Right atrium auricular region (tissue), 2 donors: ENCODE measurements around the gene RRP8. TPM values are rescaled to one million over a fixed set of nuclear protein-coding genes. Genes with fewer than 3 reads are reported as not detected.

Experiments
- DNase-seq: peaks from one replicate; pipeline ENCODE4 v3.0.0-alpha.2; 2019; ENCODE audit warnings: low spot score
- H3K27ac ChIP-seq, 2 donors: fragments of 200-600 bp; sonication (generic); 1 replicate in 1 of 2; 2 replicates in 1 of 2; pipeline ENCODE4 v1.5.1; 2016 to 2019
- H3K27me3 ChIP-seq, 2 donors: fragments of 200-600 bp; sonication (generic); one replicate each; pipeline versions ENCODE4 v1.5.1 to v1.6.0; 2017 to 2019
- H3K36me3 ChIP-seq: fragments of 200-600 bp; sonication (generic); one replicate; pipeline ENCODE4 v1.5.1; 2016
- H3K4me1 ChIP-seq, 2 donors: fragments of 200-600 bp; sonication (generic); one replicate each; pipeline versions ENCODE4 v1.5.1 to v1.6.0; 2017 to 2019
- H3K4me3 ChIP-seq, 2 donors: fragments of 200-600 bp; sonication (generic); 1 replicate in 1 of 2; 2 replicates in 1 of 2; pipeline ENCODE4 v1.5.1; 2017 to 2019; ENCODE audit warnings: mild to moderate bottlenecking in 1 of 2, moderate library complexity in 1 of 2
- H3K9me3 ChIP-seq, 2 donors: fragments of 200-600 bp; sonication (generic); one replicate each; pipeline ENCODE4 v1.5.1; 2019
- CTCF ChIP-seq, 2 donors: fragments of 200-600 bp; sonication (generic); IDR thresholded peaks; one replicate each; pipeline ENCODE4 v1.5.1; 2019; ENCODE audit warnings: antibody characterized with exemption in 2 of 2
- total RNA-seq, 2 donors: library from RNA; depleted of rRNA; stranded (reverse); fragments of >200 nt; gene quantifications; one replicate each; pipeline ENCODE4 v1.1.0, GENCODE V29; 2016

The RRP8 gene
- total RNA-seq, 2 donors from 2014 or later: 9.7 to 12.2 TPM

- peak overlapping the region; percentile 95 to 96 for H3K27ac ChIP-seq
- no peaks in the 10 kb centered on the region for H3K9me3 ChIP-seq
- H3K36me3 ChIP-seq: peaks cover 42% of the 10 kb centered on the region
- H3K27me3 ChIP-seq: no peaks in the 10 kb centered on the region
- no peak for DNase-seq
- TF ChIP-seq CTCF (IDR thresholded peaks at IDR 0.05): no peak
- peaks cover 0 to 65% of the 10 kb centered on the region in 2 donors for H3K4me1 ChIP-seq
- peak overlapping the region; percentile 71 to 88 for H3K4me3 ChIP-seq
Observed at GRCh38 chr11:6604790-6605189, 1.4 kb upstream of the RRP8 start.

DNA sequence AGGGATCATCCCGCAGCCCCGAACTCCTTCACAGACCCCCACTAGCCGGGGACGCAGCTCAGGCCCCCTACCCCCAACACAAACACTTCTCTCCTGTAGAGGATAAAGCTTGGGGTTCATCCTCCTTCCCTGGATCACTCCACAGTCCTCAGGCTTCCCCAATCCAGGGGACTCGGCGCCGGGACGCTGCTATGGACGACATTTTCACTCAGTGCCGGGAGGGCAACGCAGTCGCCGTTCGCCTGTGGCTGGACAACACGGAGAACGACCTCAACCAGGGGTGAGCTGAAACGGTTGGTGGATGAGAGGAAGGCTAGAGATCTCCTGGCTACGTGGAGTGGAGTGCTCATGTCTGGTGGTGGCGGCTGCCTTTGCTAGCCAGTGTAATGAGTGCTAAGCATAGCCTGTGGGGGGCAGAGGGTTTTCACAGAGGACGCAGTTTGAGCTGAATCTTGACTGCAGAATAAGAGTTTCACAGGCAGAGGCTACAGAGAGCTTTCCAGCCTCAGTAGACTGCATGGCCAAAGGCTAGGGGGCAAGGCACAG is 738 bp upstream of the RRP8 start:
- peak overlapping the region; percentile 71 to 88 for H3K4me3 ChIP-seq
- H3K27me3 ChIP-seq: no peaks in the 10 kb centered on the region
- peaks cover 42% of the 10 kb centered on the region for H3K36me3 ChIP-seq
- H3K4me1 ChIP-seq: peaks cover 0 to 64% of the 10 kb centered on the region in 2 donors
- peak in 1 of 2 donors; percentile 45 for TF ChIP-seq CTCF (IDR thresholded peaks at IDR 0.05)
- no peaks in the 10 kb centered on the region for H3K9me3 ChIP-seq
- peak overlapping the region; percentile 95 to 96 for H3K27ac ChIP-seq
- peak; percentile 71 for DNase-seq

DNA sequence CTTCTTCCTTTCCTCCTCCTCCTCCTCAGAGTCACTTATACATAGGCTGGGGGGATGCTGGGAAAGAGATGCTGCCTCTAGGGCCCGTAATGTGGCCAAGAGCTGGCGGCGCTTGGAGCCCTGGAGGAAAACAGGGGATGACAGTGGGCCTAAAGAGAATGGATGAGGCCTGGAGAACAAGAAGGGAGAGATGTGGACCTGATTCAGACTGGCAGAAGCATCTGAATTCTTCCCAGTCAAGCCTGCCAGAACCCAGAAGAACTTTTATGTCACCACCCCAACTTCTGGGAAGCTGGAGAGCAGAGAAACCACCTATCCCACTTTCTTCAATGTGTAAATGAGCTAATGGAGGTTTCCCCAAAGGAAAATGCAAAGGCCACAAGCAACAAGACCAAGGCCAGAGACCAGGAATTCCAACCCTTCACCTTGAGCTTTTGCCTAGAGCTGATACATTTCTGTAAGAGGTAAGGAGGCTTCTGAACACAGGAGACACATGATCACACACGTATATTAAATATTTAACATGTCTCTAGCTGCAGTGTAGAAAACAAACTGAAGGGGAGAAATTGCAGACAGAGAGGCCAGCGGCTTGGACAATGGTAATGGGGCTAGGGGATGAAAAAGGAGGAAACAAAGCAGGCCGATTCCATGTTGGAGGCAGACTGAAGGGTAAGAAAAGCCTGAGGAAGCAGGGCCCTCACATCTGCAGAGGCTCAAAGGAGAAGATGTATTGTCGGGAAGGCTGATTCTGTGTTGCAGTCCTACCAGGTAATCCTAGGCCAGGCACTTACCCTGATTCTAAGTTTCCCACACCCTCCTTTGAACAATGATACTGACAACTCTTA is 1.1 kb downstream of the RRP8 start:
- Histone ChIP-seq H3K4me1 (peaks cover 0 to 60% of the 10 kb centered on the region in 2 donors), H3K4me3 (peak overlapping the region; percentile 71 to 88), H3K9me3 (no peaks in the 10 kb centered on the region), H3K27me3 (no peaks in the 10 kb centered on the region), H3K27ac (peak overlapping the region; percentile 95 to 96), H3K36me3 (peaks cover 34% of the 10 kb centered on the region)
- DNase-seq: peak; percentile 26
- no peak for TF ChIP-seq CTCF (IDR thresholded peaks at IDR 0.05)

GRCh38 chr11:6601041-6601461 is 2.4 kb downstream of the RRP8 start:
- H3K4me1 ChIP-seq: peaks cover 0 to 61% of the 10 kb centered on the region in 2 donors
- H3K27me3 ChIP-seq: no peaks in the 10 kb centered on the region
- DNase-seq: peak; percentile 46
- TF ChIP-seq CTCF (IDR thresholded peaks at IDR 0.05): no peak
- peaks cover 33% of the 10 kb centered on the region for H3K36me3 ChIP-seq
- no peak overlapping the region for H3K27ac ChIP-seq
- no peak overlapping the region for H3K4me3 ChIP-seq
- no peaks in the 10 kb centered on the region for H3K9me3 ChIP-seq

- H3K27me3 ChIP-seq: no peaks in the 10 kb centered on the region
- TF ChIP-seq CTCF (IDR thresholded peaks at IDR 0.05): no peak
- peaks cover 33% of the 10 kb centered on the region for H3K36me3 ChIP-seq
- H3K4me3 ChIP-seq: no peak overlapping the region
- no peaks in the 10 kb centered on the region for H3K9me3 ChIP-seq
- peaks cover 0 to 60% of the 10 kb centered on the region in 2 donors for H3K4me1 ChIP-seq
- no peak overlapping the region for H3K27ac ChIP-seq
- peak; percentile 53 for DNase-seq
Observed at GRCh38 chr11:6599881-6600390, 3.5 kb downstream of the RRP8 start.
